Activated naive CD8-positive, alpha-beta T cell (primary cell): ENCODE results near the gene KCNH1.

Experiments
- H3K27ac Mint-ChIP-seq: one replicate; pipeline ENCODE4 v1.8.0; 2021; ENCODE audit warnings: mixed read lengths
- H3K27me3 Mint-ChIP-seq: one replicate; pipeline ENCODE4 v1.8.0; 2021; ENCODE audit warnings: mixed read lengths
- H3K36me3 Mint-ChIP-seq: one replicate; pipeline ENCODE4 v1.8.0; 2021; ENCODE audit warnings: mixed read lengths
- H3K4me1 Mint-ChIP-seq: one replicate; pipeline ENCODE4 v1.8.0; 2021; ENCODE audit warnings: low read depth, mixed read lengths
- H3K4me3 Mint-ChIP-seq: one replicate; pipeline ENCODE4 v1.8.0; 2021; ENCODE audit warnings: mild to moderate bottlenecking, mixed read lengths
- H3K9me3 Mint-ChIP-seq: one replicate; pipeline ENCODE4 v1.8.0; 2021; ENCODE audit warnings: low read depth, mixed read lengths

Gene KCNH1

GRCh38 chr1:210776712-210777111, 357.2 kb downstream of the KCNH1 start:
- Mint-ChIP-seq H3K4me1 (no peaks in the 10 kb centered on the region), H3K4me3 (no peak overlapping the region)

GRCh38 chr1:210775289-210775688, 358.7 kb downstream of the KCNH1 start:
- H3K9me3 Mint-ChIP-seq, result no peaks in the 10 kb centered on the region
- H3K4me1 Mint-ChIP-seq, result no peaks in the 10 kb centered on the region
- no peaks in the 10 kb centered on the region for H3K36me3 Mint-ChIP-seq
- peaks cover 4% of the 10 kb centered on the region for H3K27me3 Mint-ChIP-seq
- H3K4me3 Mint-ChIP-seq, result no peak overlapping the region
- no peak overlapping the region for H3K27ac Mint-ChIP-seq

More at GRCh38 chr1:210776712-210777111, 357.2 kb downstream of the KCNH1 start:
- no peaks in the 10 kb centered on the region for H3K9me3 Mint-ChIP-seq
- H3K36me3 Mint-ChIP-seq, result no peaks in the 10 kb centered on the region
- H3K27me3 Mint-ChIP-seq, result peaks cover 2% of the 10 kb centered on the region
- no peak overlapping the region for H3K27ac Mint-ChIP-seq

- no peak overlapping the region for H3K27ac Mint-ChIP-seq
- no peaks in the 10 kb centered on the region for H3K4me1 Mint-ChIP-seq
- no peaks in the 10 kb centered on the region for H3K9me3 Mint-ChIP-seq
- H3K4me3 Mint-ChIP-seq, result no peak overlapping the region
- no peaks in the 10 kb centered on the region for H3K36me3 Mint-ChIP-seq
- peaks cover 4% of the 10 kb centered on the region for H3K27me3 Mint-ChIP-seq
Observed at GRCh38 chr1:210773450-210773849, 360.5 kb downstream of the KCNH1 start.

GRCh38 chr1:210771131-210771530, 362.8 kb downstream of the KCNH1 start:
- no peaks in the 10 kb centered on the region for H3K9me3 Mint-ChIP-seq
- H3K27ac Mint-ChIP-seq, result no peak overlapping the region
- H3K36me3 Mint-ChIP-seq, result no peaks in the 10 kb centered on the region
- H3K4me3 Mint-ChIP-seq, result no peak overlapping the region
- no peaks in the 10 kb centered on the region for H3K4me1 Mint-ChIP-seq
- peaks cover 5% of the 10 kb centered on the region for H3K27me3 Mint-ChIP-seq

GRCh38 chr1:210770396-210770984, 363.5 kb downstream of the KCNH1 start:
- no peak overlapping the region for H3K27ac Mint-ChIP-seq
- no peaks in the 10 kb centered on the region for H3K36me3 Mint-ChIP-seq
- H3K4me3 Mint-ChIP-seq, result no peak overlapping the region
- no peaks in the 10 kb centered on the region for H3K4me1 Mint-ChIP-seq
- no peaks in the 10 kb centered on the region for H3K9me3 Mint-ChIP-seq
- H3K27me3 Mint-ChIP-seq, result peaks cover 5% of the 10 kb centered on the region

GRCh38 chr1:210769473-210769872, 364.5 kb downstream of the KCNH1 start:
- H3K4me1 Mint-ChIP-seq, result no peaks in the 10 kb centered on the region
- no peak overlapping the region for H3K4me3 Mint-ChIP-seq
- H3K9me3 Mint-ChIP-seq, result no peaks in the 10 kb centered on the region
- H3K27me3 Mint-ChIP-seq, result peaks cover 5% of the 10 kb centered on the region
- no peak overlapping the region for H3K27ac Mint-ChIP-seq
- H3K36me3 Mint-ChIP-seq, result no peaks in the 10 kb centered on the region

- H3K9me3 Mint-ChIP-seq, result no peaks in the 10 kb centered on the region
- no peak overlapping the region for H3K4me3 Mint-ChIP-seq
- H3K36me3 Mint-ChIP-seq, result peaks cover 4% of the 10 kb centered on the region
- H3K27me3 Mint-ChIP-seq, result peaks cover 3% of the 10 kb centered on the region
- H3K27ac Mint-ChIP-seq, result no peak overlapping the region
- no peaks in the 10 kb centered on the region for H3K4me1 Mint-ChIP-seq
Observed at GRCh38 chr1:210764536-210764935, 369.4 kb downstream of the KCNH1 start.

GRCh38 chr1:210758761-210759160, 375.2 kb downstream of the KCNH1 start:
- H3K27ac Mint-ChIP-seq, result no peak overlapping the region
- peaks cover 4% of the 10 kb centered on the region for H3K36me3 Mint-ChIP-seq
- H3K27me3 Mint-ChIP-seq, result peaks cover 1% of the 10 kb centered on the region
- H3K4me1 Mint-ChIP-seq, result no peaks in the 10 kb centered on the region
- H3K4me3 Mint-ChIP-seq, result no peak overlapping the region
- no peaks in the 10 kb centered on the region for H3K9me3 Mint-ChIP-seq

- Mint-ChIP-seq H3K9me3 (no peaks in the 10 kb centered on the region), H3K27me3 (peaks cover 1% of the 10 kb centered on the region), H3K36me3 (peaks cover 4% of the 10 kb centered on the region), H3K4me1 (no peaks in the 10 kb centered on the region), H3K27ac (no peak overlapping the region), H3K4me3 (no peak overlapping the region)
Observed at GRCh38 chr1:210758261-210758660, 375.7 kb downstream of the KCNH1 start.

- peaks cover 1% of the 10 kb centered on the region for H3K27me3 Mint-ChIP-seq
- H3K36me3 Mint-ChIP-seq, result peaks cover 4% of the 10 kb centered on the region
- no peaks in the 10 kb centered on the region for H3K9me3 Mint-ChIP-seq
- H3K4me3 Mint-ChIP-seq, result no peak overlapping the region
- no peak overlapping the region for H3K27ac Mint-ChIP-seq
- no peaks in the 10 kb centered on the region for H3K4me1 Mint-ChIP-seq
Observed at GRCh38 chr1:210757677-210758076, 376.3 kb downstream of the KCNH1 start.

- no peaks in the 10 kb centered on the region for H3K9me3 Mint-ChIP-seq
- no peak overlapping the region for H3K27ac Mint-ChIP-seq
- peaks cover 1% of the 10 kb centered on the region for H3K27me3 Mint-ChIP-seq
- H3K4me3 Mint-ChIP-seq, result no peak overlapping the region
- no peaks in the 10 kb centered on the region for H3K4me1 Mint-ChIP-seq
- H3K36me3 Mint-ChIP-seq, result peaks cover 4% of the 10 kb centered on the region
Observed at GRCh38 chr1:210755991-210756659, 377.8 kb downstream of the KCNH1 start.

GRCh38 chr1:210754878-210755665, 378.9 kb downstream of the KCNH1 start:
- no peaks in the 10 kb centered on the region for H3K36me3 Mint-ChIP-seq
- no peaks in the 10 kb centered on the region for H3K4me1 Mint-ChIP-seq
- H3K27me3 Mint-ChIP-seq, result peaks cover 5% of the 10 kb centered on the region
- H3K9me3 Mint-ChIP-seq, result no peaks in the 10 kb centered on the region
- no peak overlapping the region for H3K27ac Mint-ChIP-seq
- no peak overlapping the region for H3K4me3 Mint-ChIP-seq

- H3K36me3 Mint-ChIP-seq, result no peaks in the 10 kb centered on the region
- H3K27me3 Mint-ChIP-seq, result peaks cover 8% of the 10 kb centered on the region
- H3K9me3 Mint-ChIP-seq, result no peaks in the 10 kb centered on the region
- no peak overlapping the region for H3K4me3 Mint-ChIP-seq
- no peaks in the 10 kb centered on the region for H3K4me1 Mint-ChIP-seq
- no peak overlapping the region for H3K27ac Mint-ChIP-seq
Observed at GRCh38 chr1:210751911-210752310, 382.0 kb downstream of the KCNH1 start.

- Mint-ChIP-seq H3K27me3 (peaks cover 8% of the 10 kb centered on the region), H3K9me3 (no peaks in the 10 kb centered on the region), H3K36me3 (no peaks in the 10 kb centered on the region), H3K27ac (no peak overlapping the region), H3K4me1 (no peaks in the 10 kb centered on the region), H3K4me3 (no peak overlapping the region)
Observed at GRCh38 chr1:210750468-210750867, 383.5 kb downstream of the KCNH1 start.

GRCh38 chr1:210748796-210749195, 385.2 kb downstream of the KCNH1 start:
- Mint-ChIP-seq H3K27me3 (peaks cover 8% of the 10 kb centered on the region), H3K4me1 (no peaks in the 10 kb centered on the region), H3K27ac (no peak overlapping the region), H3K36me3 (no peaks in the 10 kb centered on the region), H3K9me3 (no peaks in the 10 kb centered on the region), H3K4me3 (no peak overlapping the region)
